ENCODE results near the gene AGAP1.

Gene AGAP1

DNA sequence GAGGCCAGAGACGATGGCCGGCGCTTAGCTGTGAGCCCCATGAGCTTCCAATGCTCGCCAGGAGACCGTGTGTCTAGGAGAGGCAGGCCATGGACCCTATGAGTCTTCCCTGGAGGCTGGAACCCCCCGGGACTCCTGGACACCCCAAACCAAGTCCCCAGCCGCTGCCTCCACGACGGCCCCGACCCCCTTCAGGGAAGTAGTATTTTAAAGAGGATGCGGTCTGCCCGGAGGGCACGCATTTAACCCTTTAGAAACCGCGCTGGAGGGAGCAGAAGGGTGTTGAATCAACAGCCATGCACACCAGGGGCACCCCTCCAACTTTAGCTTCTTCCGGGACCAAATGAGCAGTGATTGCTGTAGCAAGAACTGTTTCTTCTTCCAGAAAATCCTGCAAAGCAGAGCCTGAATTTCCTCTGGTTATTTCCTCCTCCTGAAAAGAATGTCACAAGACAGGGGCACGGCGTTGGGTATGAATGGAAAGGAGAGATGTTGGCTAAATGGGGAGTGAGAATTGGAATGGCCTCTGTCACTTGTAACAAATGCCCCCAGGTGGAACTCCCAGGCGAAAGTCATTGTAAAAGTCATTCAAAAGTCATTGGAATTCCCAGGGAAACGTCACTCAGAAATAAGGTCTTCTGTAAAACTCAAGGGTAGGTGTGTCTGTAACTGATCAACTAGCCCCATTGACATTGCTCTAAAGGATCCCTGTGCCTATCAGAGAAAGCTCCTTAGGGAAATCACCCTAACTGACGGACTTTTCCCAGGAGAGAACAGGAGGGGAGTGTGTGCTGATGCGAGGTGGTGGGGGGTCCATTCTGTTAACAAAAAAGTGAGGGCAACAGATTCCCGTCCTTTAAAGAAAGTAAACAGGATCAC, 680.1 kb downstream of the AGAP1 start:
- DNase-seq (ENCODE audit: low read depth), result no peak

DNA sequence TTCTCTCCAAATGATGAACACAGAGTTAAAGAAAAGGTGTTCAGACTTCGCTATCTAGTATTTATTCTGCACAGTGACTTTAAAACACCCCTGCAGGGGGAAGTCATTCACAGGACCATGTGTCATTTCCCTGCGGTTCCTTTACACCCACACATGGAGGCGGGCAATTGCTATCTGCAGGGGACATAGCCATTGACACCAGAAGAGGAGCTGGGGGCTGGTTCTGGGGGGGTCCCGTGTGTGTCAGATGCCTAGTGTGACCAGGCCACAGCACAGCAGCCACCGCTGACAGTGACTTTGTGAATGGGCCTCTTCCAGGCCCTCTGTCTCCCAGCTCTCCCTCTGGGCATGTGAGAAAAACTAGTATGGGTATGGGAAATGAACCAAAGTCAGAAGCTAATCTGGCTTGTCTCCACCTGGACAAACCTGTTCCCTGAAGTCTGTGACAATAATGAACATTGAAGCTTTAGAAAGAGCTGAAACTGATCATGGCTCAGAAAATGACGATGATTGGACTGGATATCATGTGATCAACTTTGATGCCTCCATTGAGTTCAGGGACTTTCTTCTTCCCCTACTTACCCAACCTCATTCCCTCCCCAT, 681.8 kb downstream of the AGAP1 start:
- DNase-seq (ENCODE audit: low read depth), result no peak

DNA sequence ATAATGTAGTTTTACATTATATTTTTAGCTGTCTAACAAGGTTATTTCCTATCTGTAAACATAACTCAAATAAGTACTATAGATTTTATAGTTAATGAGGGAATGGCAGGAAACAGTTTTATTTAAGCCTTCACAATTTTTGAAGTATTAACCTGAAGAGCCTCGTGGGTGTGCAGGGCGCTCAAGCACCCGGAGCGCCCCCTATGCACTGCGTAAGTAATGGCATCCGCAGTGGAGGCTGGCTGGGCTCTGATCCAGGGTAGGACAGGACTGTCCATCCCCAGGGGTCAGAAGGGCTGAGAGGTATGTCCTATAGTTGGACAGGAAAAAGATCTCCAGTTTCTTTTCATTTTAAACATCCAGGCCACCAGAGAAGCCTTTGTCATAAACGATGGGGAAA, 682.6 kb downstream of the AGAP1 start:
- no peak for DNase-seq (ENCODE audit: low read depth)

- DNase-seq (ENCODE audit: low read depth), result no peak
Measured at GRCh38 chr2:236176951-236177350, 683.1 kb downstream of the AGAP1 start.

GRCh38 chr2:236177604-236177966, 683.7 kb downstream of the AGAP1 start:
- no peak for DNase-seq (ENCODE audit: low read depth)

GRCh38 chr2:236177967-236178889, 684.4 kb downstream of the AGAP1 start:
- no peak for DNase-seq (ENCODE audit: low read depth)

DNA sequence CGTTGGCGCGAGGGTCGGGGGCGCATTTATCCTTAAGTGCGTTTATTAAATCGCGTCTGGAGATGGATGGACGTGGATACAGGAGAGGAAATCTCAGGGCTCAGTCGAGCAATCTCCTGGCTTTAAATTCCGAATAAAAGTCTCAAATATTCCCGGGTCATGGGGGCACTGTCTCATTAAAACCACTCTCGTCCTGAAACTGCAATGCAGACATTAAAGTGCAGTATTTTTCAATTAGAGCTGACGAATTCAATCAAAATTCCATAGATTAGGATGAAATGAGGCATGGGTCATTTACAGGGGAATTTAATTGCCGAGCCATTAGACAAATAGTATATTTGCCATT, 685.0 kb downstream of the AGAP1 start:
- DNase-seq (ENCODE audit: low read depth), result no peak

DNA sequence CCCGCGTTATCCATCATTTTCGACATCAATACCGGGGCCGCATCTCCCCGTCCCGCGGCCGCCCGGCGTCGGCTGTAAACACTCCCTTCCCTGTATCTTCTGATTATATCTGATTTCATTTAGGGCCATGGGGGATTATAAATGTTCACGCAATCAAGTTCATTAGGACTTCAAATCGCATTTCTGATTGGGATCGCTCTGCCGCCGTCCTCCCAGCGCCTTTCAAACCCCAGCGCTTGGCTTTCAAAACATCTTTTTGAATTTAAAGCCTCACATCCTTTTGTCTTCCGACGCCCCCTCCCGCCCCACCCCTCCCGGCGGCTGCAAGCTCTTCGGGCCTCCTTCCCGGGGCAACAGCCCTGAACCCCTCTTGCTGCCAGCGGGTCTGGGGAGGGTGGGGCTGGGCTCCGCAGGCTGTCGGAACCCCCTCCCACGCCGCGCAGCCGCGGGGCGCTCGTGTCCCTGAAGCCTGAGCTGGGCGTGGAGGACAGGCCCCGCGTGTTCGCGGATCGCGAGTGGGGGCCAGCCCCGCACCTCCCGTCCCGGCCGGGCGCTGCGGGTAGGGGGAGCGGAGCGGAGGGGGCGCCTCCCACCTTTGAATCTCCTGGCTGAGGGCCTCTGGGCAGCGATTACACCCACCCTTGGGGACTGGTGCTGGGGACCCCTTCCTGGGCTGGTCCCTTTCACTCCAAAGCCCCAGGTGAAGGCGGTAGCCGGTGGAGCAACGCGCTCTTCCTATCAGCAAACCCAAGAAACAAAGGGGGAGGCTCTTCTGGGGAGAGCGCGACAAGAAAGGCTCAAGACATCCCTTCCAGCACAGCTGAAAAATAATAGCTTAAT, 685.6 kb downstream of the AGAP1 start:
- no peak for DNase-seq (ENCODE audit: low read depth)

DNA sequence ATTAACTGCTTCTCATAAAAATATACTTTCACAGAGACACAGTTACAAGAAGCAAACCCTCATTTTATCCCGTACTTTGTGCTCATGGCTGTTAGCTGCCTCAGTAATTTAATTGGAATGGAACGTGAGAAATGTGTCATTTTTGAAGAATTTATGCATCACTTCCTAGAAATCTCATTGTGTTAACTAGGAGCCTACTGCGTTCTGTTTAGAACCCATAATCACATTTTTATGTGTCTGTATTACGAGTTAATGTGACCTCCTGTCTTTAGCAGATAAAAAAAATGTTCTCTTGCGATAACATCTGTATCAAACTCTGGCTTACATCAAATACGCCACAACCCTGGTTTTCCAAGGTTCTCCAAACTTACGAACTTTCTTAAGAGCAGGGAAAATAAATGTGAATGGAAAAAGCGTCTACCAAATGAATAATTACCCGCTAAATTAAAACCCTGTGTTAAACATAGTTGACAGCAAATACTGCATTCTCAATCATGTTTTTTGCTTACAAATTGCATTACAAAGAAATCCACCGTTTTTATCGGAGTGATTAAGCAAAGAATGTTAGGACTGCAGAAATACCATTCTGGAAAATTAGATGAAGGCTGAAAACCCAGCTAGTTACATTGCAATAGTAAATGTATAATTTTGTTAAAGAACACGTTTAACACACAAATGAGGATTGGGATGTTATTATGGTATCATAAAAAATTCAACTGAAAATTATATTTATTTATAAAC, 686.4 kb downstream of the AGAP1 start:
- DNase-seq (ENCODE audit: low read depth), result no peak

DNA sequence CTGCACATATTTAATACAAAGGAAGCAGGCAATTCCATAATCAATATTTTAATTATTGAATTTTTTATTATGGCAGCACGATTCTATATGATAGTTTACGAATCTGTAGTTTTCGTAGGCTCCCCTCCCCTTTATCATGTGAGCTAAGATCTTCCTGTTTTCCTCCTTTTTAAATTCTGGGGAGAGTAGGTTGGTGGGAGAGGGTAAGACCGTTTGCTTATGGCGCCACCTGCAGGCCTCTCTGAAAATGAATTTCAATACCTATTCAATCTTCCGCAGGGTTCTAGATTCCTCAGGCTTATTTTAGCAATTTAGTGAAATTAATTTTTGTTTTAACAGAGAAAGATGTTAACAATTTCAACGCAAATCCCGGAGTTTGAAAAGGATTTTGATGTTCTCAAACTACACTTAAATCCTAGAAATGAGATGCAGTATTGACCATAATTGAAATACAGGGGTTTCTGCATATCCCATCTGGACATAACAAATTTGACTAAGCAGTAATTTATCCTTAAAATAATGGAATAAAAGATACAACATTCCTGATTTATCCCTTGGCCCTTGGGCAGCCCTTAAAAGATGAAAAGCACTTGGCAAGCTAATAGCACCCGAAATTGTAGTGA, 687.1 kb downstream of the AGAP1 start:
- no peak for DNase-seq (ENCODE audit: low read depth)

Measured in activated gamma-delta T cell treated with anti-CD3 and anti-CD28 coated beads, Interleukin-2, amount 50 U/mL, for 16 hours (primary cell).